Neuron (in vitro differentiated cells): ENCODE results near the gene KRTAP5-7.
"Not testable (repeated sequence)": the region's sequence is repeated elsewhere in the genome, so short reads cannot be mapped to it uniquely, and the experiment has no call there.

Source experiments
- H2AFZ ChIP-seq: one replicate; pipeline ENCODE4 v1.6.1; 2013; ENCODE audit warnings: low read depth, mild to moderate bottlenecking, inconsistent platforms, low read length, moderate library complexity
- H3K27me3 ChIP-seq: one replicate; pipeline ENCODE4 v1.6.1; 2013; ENCODE audit warnings: low read length; ENCODE audit not compliant: insufficient read depth
- H3K36me3 ChIP-seq: one replicate; pipeline ENCODE4 v1.6.1; 2013; ENCODE audit warnings: low read length; ENCODE audit not compliant: insufficient read depth
- H3K4me1 ChIP-seq: one replicate; pipeline ENCODE4 v1.6.1; 2013; ENCODE audit warnings: low read length; ENCODE audit not compliant: insufficient read depth
- H3K4me3 ChIP-seq: 2 replicates; pipeline ENCODE4 v1.5.1; 2013; ENCODE audit warnings: mild to moderate bottlenecking, low read length, moderate library complexity
- H3K9me3 ChIP-seq: one replicate; pipeline ENCODE4 v1.6.1; 2013; ENCODE audit warnings: low read length

Gene KRTAP5-7

DNA sequence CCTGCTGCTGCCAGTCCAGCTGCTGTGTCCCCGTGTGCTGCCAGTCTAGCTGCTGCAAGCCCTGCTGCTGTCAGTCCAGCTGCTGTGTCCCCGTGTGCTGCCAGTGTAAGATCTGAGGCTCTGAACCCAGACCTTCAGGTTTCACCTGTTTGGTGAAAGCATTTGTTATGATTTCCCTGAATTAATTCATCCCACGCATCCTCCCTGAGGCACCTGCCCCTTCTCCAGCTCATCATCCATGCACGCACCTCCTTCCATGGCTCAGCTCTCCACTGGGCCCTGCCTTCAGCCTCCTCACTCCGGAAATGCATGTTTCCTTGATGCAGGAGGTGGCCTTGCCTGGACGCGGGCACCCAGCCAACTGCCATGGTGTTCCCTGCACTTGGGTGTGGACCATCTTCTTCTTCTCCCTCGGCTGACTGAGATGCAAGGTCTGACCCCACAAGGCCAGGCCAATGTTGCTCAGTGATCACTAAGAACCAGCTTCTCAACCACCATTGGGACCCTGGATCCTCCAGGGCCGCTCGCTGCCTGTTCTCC lies 39.1 kb downstream of the KRTAP5-7 start:
- H3K4me3 ChIP-seq = no peak overlapping the region

GRCh38 chr11:71566626-71567599 lies 39.8 kb downstream of the KRTAP5-7 start:
- H3K36me3 ChIP-seq, H3K4me1 ChIP-seq, H3K9me3 ChIP-seq, H2AFZ ChIP-seq, H3K4me3 ChIP-seq, H3K27me3 ChIP-seq: not testable (repeated sequence)

More for the DNA sequence above, 39.1 kb downstream of the KRTAP5-7 start:
- no peaks in the 10 kb centered on the region for H3K27me3 ChIP-seq
- no peak overlapping the region for H2AFZ ChIP-seq
- H3K4me1 ChIP-seq = no peaks in the 10 kb centered on the region
- no peaks in the 10 kb centered on the region for H3K9me3 ChIP-seq
- H3K36me3 ChIP-seq = no peaks in the 10 kb centered on the region

GRCh38 chr11:71567633-71568032 lies 40.6 kb downstream of the KRTAP5-7 start:
- H2AFZ ChIP-seq, H3K4me3 ChIP-seq, H3K36me3 ChIP-seq, H3K4me1 ChIP-seq, H3K9me3 ChIP-seq, H3K27me3 ChIP-seq: not testable (repeated sequence)

- no peak overlapping the region for H3K4me3 ChIP-seq
Measured at GRCh38 chr11:71568704-71569349, 41.8 kb downstream of the KRTAP5-7 start.

DNA sequence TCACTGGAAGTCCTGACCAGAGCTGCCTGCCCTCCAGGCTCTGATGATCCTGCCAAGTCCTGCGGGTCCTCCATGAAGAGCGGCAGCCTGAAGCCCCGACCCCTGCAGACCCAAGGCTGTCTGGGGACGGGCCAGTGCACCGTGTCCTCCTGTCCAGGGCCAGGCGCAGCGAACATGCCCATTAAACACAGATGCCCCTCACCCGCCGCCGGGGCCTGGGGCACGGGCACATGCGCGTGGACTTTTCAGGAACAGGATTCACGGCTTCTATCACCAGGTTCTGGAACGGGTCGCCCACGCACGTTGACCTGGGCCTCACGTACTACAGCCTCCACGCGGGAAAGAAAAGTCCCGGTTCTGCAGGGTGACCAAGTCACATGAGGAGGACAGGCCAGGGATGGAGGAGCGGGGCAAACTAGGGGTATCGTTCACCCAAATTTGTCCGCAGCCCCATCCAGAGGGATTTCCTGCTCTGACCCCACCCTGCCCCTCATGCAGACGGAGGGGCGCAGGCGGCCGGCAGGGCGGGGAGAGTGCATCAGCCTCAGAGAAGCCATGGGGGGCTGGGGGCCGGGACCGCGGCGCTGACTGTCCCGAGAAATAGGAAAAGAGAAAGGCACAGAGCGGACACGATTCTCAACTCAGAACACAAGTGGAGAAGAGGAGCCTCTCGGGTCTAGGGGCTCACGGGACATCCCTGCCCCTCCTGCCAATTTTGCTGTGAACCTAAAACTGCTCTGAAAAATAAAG lies 44.2 kb downstream of the KRTAP5-7 start:
- H3K9me3 ChIP-seq, H2AFZ ChIP-seq, H3K4me1 ChIP-seq, H3K36me3 ChIP-seq, H3K27me3 ChIP-seq, H3K4me3 ChIP-seq: not testable (repeated sequence)

More at GRCh38 chr11:71568704-71569349, 41.8 kb downstream of the KRTAP5-7 start:
- Histone ChIP-seq H3K27me3 (no peaks in the 10 kb centered on the region), H3K9me3 (no peaks in the 10 kb centered on the region), H3K36me3 (no peaks in the 10 kb centered on the region), H2AFZ (no peak overlapping the region), H3K4me1 (no peaks in the 10 kb centered on the region)

GRCh38 chr11:71572811-71573210 lies 45.7 kb downstream of the KRTAP5-7 start:
- no peak overlapping the region for H3K4me3 ChIP-seq
- H3K4me1 ChIP-seq = no peaks in the 10 kb centered on the region
- no peak overlapping the region for H2AFZ ChIP-seq
- H3K27me3 ChIP-seq = no peaks in the 10 kb centered on the region
- no peaks in the 10 kb centered on the region for H3K36me3 ChIP-seq
- no peaks in the 10 kb centered on the region for H3K9me3 ChIP-seq

DNA sequence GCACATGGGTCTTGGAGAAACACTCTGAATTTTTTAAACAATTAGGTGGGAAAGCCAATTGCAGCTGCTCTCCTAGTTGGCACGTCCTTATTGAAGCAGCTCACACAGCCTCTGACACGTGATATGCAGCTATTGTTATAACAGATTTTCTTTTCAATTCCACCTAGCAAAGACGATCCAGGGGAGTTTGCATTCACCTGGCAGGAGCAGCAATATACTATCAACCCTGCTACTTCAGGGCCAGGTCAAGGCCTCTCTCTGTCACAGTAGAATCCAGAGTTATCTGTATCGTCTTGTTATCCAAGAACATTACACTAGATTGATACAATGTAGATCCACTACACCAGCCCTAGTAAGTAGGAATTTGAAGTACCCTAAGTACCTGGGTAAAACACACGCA lies 47.4 kb downstream of the KRTAP5-7 start:
- Histone ChIP-seq H2AFZ (no peak overlapping the region), H3K4me1 (no peaks in the 10 kb centered on the region), H3K4me3 (no peak overlapping the region), H3K27me3 (no peaks in the 10 kb centered on the region), H3K36me3 (no peaks in the 10 kb centered on the region), H3K9me3 (no peaks in the 10 kb centered on the region)

DNA sequence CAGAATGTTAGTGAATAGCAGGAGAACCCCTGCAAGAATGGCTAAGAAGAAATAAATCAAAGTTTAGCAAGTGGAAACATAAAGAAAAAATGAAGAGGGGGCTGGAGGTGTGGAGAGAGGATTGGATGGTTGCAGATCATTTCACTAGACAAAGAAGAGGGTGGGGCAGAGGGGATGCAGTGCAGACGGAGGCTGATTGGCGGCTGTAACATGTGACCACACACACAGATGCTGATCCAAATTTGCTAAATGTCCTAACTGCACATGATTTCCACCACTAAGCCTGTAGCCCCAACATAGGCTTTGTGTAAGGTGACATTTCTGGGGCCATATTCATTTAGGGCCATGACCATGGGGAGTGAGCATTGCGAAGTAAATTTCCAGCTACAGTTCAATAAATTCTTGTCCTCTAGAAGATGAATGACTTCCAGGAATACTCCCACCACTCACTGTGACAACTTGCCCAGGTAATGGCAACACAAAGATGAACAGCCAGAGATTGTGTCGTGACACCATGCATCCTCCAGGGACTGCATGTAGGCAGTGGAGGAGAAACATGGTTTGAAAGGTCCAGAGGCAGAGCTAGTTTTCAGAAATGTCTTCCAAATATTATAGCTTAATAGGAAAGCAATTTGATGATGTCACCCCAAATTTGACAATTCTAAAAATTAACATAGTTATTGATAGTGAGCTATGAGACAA lies 48.8 kb downstream of the KRTAP5-7 start:
- Histone ChIP-seq H3K9me3 (no peaks in the 10 kb centered on the region), H3K4me3 (no peak overlapping the region), H3K4me1 (no peaks in the 10 kb centered on the region), H2AFZ (no peak overlapping the region), H3K27me3 (no peaks in the 10 kb centered on the region), H3K36me3 (no peaks in the 10 kb centered on the region)

DNA sequence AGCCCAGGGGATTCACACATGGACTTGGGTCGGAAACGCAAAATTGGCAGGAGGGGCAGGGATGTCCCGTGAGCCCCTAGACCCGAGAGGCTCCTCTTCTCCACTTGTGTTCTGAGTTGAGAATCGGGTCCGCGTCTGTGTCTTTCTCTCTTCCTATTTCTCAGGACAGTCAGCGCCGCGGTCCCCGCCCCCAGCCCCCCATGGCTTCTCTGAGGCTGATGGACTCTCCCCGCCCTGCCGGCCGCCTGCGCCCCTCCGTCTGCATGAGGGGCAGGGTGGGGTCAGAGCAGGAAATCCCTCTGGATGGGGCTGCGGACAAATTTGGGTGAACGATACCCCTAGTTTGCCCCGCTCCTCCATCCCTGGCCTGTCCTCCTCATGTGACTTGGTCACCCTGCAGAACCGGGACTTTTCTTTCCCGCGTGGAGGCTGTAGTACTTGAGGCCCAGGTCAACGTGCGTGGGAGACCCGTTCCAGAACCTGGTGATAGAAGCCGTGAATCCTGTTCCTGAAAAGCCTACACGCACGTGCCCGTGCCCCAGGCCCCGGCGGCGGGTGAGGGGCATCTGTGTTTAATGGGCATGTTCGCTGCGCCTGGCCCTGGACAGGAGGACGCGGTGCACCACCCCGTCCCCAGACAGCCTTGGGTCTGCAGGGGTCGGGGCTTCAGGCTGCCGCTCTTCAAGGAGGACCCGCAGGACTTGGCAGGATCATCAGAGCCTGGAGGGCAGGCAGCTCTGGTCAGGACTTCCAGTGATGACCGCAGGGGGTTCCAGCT lies 49.8 kb downstream of the KRTAP5-7 start:
- H3K4me1 ChIP-seq, H3K9me3 ChIP-seq, H3K36me3 ChIP-seq, H3K27me3 ChIP-seq, H2AFZ ChIP-seq, H3K4me3 ChIP-seq: not testable (repeated sequence)

GRCh38 chr11:71577469-71578004 lies 50.5 kb downstream of the KRTAP5-7 start:
- H3K9me3 ChIP-seq = no peaks in the 10 kb centered on the region
- H3K27me3 ChIP-seq = no peaks in the 10 kb centered on the region
- H3K36me3 ChIP-seq = no peaks in the 10 kb centered on the region
- no peak overlapping the region for H2AFZ ChIP-seq
- no peaks in the 10 kb centered on the region for H3K4me1 ChIP-seq
- no peak overlapping the region for H3K4me3 ChIP-seq
